ENCODE measurements around the gene GPBAR1.
"Not testable (repeated sequence)": the region's sequence is repeated elsewhere in the genome, so short reads cannot be mapped to it uniquely, and the experiment has no call there.

Gene GPBAR1

DNA sequence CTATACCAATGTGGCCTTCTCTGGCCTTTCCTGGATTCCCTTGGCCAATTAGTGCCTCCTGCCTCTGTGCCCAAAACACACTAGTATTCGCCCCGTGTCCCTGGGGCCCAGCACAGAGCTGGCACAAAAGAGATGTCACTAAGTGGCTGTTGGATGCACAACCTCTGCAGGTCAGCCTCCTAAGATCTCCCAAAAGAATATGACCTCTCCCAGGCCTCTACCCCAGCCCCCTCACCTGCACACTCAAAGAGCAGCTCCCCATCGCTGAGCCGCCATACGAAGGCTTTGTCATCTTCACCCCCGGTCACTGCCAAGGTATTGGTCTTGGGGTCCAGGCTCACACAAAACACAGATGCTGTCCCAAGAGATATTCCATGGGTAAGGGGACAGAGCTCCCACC lies 6.4 kb downstream of the GPBAR1 start:
- DNase-seq (ENCODE audit: low read depth in 2 of 2): no peak

DNA sequence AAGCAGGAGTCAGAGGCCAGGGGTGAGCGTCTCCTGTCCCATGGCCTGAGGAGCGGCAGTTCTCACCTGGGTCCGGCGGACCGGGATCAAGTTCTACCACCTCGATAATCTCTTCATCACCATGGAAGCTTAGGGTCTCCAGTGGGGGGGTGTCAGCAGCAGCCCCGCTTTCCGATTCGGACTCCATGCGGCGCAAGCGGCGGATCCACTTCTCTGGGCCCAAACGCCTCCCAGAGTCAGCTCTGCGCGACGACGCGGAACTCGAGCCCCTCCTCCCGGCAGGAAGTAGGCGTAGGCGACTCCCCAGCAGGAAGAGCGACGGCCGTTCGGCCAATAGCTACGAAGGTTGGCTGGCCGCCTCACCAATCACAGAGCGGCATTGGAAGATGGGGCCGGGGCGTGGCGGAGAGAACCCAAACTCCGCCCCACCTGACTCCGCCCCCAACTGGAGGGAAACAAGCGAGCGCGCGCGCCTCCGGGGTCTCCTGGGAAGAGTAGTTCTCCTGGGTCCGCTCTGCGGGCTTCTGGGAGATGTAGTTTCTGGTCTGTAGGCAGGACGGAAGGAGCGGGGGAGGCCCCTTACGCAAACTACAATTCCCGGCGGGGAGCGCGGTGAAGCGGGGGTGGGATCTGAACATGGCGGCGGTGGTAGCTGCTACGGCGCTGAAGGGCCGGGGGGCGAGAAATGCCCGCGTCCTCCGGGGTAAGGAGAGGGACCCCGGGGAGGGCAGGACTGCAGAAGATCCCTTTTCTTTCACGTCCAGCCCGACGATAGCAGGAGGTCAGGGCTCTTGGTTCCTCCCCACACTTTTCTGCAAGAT lies 9.3 kb downstream of the GPBAR1 start, which contains the start of the genes AAMP and PNKD:
Gene AAMP (minus strand): TSS at position 238 of the 821 bp plus-strand sequence. CDS start 51 bp downstream, at position 187.
Gene PNKD (plus strand): TSS at position 620 of the 821 bp plus-strand sequence. CDS start 17 bp downstream, at position 637.
- DNase-seq (ENCODE audit: low read depth in 2 of 2): peak; percentile 100

DNA sequence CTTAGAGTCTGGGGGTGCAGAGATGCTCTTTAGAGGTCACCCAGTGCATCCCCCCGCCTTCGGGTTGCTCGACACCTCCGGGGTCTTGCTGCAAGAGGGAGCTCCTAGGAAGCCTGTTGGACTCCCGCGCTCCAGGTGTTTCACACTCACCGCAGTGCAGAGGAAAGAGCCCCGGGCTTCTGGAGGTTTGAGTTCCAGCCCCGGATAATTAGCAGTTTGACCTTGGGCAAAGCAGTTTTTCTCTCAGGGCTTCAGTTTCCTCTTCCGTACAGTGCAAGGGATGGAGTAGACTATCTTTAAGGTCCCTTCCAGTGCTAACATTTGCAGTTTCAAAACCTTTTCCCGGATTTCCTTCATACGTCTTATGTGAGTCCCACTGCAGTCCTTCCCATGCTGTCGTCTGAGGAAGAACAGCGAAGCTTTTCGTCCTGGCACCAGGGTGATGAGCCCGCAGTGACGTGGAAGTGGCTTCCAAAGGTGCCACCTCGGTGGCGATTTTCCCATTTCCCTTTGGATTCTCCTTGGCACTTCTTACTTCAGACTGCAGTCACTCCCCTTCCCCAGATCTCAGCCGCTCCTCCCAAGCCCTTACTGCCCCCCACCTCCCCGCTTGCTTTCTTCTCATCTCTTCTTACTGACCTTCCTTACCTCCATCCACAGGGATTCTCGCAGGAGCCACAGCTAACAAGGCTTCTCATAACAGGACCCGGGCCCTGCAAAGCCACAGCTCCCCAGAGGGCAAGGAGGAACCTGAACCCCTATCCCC lies 10.1 kb downstream of the GPBAR1 start:
- DNase-seq (ENCODE audit: low read depth in 2 of 2): no peak

DNA sequence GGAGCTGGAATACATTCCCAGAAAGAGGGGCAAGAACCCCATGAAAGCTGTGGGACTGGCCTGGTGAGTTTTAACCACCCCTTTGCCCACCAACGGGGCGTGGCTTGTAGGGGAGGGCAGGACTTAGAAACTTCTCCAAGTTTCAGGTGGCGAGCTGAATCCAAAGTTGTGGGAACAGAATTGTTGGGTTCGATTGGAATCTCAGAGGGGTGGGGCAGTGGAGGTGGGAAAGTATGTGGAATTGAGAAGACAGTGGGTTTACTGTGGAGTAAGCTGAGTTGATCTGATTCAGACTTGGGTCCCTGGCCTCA lies 10.6 kb downstream of the GPBAR1 start:
- no peak for DNase-seq (ENCODE audit: low read depth in 2 of 2)

DNA sequence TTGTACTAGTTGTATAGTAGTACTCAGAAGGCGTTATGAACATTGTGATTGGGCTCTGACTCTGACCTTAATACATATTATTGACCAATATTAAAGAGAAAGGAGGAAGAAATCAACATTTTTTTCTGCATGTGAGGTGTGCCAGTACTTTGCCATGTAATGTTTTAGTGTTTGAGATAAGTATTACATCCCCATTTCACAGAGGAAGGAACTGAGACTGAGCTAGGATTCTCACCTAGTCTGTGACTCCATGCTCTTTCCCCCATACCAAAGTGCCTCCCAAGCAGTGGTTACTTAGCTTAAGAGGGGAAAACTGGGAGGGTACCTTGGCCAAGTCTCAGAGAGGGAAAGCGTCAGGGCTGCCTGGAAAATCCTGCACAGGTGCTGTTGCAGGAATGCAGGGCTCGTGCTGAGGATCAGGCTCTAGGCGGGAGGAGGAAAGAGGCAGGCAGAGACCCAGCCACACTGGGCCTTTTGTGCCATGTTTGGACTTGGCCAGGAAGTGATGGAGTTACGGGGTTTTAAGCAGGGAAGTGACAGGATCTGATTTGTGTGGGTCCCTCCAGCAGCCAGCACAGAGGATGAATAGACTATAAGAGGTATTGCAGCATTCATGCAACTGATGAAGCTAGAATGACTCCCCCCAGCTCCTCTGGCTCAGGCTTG lies 11.2 kb downstream of the GPBAR1 start:
- DNase-seq (ENCODE audit: low read depth in 2 of 2): no peak

DNA sequence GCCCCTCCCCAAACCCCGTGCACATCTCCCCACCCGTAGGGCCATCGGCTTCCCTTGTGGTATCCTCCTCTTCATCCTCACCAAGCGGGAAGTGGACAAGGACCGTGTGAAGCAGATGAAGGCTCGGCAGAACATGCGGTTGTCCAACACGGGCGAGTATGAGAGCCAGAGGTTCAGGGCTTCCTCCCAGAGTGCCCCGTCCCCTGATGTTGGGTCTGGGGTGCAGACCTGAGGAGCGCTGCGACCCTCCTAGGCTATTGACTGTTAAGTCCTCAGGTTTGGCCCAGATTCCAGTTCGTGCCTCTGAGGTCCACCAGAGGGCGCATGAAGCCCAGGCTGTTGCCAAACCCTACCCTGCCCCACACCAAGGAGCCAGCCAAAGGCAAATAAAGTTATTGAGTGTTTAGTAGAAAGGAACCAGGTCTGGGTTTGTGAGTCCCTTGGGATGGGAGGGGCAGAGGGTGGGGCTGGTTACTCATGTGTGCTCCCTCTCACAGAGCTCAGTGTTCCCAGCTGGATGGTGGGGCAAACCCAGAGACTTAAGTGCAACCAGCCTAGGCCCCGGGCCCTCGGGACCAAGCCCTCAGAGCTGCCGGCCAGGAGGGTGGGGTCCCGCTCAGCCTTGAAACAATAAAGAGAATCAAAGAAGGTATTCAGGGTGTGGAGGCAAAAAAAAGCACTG lies 11.9 kb downstream of the GPBAR1 start:
- DNase-seq (ENCODE audit: low read depth in 2 of 2): peak; percentile 64 to 68

DNA sequence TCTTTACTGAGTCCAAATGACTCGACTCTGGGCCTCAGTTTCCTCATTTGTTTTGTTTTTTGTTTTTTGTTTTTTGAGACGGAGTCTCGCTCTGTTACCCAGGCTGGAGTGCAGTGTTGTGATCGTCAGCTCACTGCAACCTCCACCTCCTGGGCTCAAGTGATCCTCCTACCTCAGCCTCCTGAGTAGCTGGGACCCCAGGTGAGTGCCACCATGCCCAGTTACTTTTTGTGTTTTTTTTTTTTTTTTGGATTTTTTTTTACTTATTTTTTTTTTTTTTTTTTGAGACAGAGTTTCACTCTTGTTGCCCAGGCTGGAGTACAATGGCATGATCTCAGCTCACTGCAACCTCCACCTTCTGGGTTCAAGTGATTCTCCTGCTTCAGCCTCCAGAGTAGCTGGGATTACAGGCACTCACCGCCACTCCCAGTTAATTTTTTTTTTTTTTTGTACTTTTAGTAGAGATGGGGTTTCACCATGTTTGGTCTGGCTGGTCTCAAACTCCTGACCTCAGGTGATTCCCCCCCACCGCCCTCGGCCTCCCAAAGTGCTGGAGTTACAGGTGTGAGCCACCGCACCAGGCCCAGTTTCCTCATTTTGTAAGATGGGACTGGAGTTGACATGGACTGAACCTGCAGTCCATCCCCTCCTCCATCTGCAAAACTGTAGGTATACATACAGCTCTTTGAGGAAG lies 12.5 kb downstream of the GPBAR1 start:
- DNase-seq (ENCODE audit: low read depth in 2 of 2): not testable (repeated sequence)

DNA sequence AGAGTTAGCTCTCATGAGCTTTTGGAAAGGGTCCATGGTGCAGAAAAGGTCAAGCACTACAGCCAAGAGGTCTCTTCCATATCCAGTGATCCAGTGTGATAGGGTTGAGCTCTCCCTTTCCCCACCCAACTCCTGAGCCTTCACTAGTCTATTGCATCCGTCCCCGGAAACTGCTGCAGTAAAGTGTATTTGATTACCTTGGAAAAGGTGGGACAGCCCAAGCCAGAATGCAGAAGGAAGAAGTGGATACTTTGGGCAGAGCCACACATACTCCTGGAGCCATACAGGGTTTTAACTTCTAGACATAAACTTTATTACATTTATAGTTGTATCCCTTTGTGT lies 13.1 kb downstream of the GPBAR1 start:
- DNase-seq (ENCODE audit: low read depth in 2 of 2): no peak

DNA sequence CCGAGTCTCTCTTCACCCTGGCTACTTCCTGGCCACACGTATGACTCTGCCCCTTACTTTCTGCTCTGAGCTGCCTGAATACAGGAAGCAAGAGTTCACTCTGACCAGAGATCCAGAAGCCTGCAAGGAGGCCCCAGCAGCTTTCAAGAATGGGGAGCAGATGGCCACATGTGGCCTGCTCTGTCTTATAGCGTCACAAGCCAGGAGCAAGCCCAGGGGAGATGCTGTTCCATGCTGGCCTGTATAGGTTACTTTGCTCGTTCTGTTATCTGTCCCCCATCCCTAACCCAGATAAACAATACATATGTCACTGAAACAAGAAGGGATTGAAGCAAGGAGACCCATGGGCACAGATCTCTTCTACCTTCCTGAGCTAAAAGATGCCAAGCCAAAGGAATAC lies 13.8 kb downstream of the GPBAR1 start:
- no peak for DNase-seq (ENCODE audit: low read depth in 2 of 2)

DNA sequence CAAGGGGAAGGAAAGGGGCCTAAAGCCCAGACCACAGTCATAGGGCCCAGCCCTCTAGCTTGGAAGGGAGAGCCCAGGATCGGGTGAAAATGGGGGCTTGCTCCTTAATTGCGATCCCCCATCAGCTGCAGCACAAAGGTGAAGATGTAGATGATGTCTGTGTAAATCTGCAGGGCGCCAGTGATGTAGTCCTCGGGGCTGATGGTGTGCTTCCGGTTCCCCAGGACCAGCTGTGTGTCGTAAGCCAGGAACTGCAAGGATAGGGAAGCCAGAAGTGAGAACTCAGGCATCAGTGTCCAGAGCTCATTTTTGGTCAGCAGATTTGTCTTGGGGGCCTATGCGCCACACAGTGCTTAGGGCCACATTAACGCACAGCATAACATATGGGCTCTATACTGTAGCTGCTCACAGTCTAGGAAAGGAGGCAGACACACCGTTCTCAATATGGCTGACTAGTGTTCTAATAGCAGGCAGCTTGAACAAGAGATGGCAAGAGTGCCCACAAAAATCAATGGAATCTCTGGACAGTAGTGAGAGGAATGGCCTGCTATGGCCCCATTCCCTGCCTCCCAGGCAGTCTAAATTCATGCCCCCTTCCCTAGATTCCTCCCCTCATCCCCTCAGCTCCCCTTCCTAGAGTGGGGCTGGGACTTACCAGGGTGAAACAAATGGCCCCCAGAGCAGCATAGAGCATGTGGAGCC lies 14.7 kb downstream of the GPBAR1 start:
- DNase-seq (ENCODE audit: low read depth in 2 of 2): no peak

DNA sequence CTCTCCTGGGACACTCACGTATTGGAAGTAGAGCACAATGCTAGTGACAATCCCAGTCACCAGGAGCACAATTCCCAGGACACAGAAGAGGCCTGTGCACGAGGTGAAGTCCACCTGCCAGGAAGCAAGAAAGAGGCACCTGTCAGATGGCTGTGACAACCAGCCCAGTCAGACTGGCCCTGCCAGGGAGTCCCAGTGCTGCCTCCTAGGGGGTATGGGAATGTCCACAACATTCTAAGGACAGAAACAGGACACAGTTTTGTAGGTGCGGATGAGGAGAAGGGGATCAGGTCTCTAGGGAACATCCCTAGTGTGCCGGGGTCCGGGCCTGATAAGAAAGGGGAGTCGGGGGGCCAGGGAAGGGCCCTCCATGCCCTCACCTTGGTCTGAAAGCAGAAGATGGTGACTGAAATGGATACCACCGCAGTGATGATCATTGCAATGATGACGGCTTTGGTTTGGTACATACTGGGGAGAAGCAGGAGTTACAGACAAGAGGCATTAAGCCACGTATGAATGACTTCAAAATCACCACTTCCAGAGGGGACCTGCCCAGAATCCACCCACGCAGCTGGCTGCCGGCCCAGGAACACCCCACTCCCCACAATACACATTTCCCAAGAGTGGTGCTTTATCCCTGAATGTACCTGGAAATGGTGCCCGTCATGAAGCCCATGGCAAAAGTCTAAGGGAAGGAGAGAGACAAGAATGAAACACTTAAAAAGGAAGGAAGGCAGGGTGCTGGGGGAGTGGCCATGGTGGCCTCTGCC lies 16.4 kb downstream of the GPBAR1 start:
- DNase-seq (ENCODE audit: low read depth in 2 of 2): no peak

DNA sequence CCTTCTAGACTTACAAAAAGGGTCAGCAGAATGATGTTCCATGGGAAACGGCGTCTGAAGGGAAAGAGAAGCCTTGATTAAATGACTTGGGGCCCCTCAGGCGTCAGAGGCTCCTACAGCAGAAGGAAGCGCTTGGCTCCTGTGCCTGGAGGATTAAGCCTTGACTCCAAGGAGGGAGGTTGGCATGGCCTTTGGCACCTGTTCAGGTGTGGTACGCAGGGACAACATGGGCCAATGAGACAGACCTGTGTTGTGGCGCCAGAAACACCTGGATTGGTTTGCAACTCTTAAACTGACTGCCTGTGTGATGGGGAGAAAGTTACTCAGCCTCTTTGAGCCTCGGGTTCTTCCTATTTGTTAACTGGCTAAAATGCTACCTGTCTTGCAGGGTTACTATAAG lies 17.1 kb downstream of the GPBAR1 start:
- no peak for DNase-seq (ENCODE audit: low read depth in 2 of 2)

DNA sequence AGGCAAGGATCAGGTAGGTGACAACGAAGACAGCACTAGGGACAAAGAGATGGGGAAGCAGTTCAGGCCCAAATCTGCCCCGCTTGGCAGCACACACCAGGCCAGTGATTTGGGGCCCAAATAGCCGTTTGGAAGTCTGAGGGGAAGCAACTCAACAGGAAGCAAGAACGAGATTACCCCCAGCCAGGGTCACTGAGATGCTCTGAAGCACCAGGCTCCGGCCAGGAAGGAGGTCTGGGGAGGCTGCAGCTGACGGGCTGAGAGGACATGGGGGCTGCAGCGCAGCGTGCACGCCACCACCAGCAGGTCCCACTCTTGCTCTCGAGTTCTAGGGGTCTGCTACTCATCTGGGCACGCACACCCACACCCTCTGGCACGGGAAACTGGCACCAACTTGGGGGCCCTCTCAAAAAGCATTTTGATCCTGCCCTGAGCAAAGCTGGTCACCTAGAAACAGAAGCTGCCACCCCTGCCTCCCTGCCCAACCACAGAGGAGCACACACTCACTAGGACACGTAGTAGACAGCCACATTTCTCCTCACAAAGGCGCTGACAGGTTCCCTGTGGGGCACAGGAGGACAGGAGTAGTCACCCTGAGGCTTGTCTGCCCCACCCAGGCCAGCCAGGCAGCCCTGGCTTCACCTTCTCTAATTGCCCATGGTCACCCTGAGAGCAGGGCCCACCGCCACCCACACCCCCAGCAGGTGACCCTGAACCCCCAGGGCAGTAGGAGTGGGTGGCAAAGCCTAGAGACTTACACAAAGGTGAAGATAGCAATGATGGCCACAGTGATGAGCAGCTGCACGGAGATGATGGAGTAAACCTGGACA lies 17.9 kb downstream of the GPBAR1 start:
- no peak for DNase-seq (ENCODE audit: low read depth in 2 of 2)

DNA sequence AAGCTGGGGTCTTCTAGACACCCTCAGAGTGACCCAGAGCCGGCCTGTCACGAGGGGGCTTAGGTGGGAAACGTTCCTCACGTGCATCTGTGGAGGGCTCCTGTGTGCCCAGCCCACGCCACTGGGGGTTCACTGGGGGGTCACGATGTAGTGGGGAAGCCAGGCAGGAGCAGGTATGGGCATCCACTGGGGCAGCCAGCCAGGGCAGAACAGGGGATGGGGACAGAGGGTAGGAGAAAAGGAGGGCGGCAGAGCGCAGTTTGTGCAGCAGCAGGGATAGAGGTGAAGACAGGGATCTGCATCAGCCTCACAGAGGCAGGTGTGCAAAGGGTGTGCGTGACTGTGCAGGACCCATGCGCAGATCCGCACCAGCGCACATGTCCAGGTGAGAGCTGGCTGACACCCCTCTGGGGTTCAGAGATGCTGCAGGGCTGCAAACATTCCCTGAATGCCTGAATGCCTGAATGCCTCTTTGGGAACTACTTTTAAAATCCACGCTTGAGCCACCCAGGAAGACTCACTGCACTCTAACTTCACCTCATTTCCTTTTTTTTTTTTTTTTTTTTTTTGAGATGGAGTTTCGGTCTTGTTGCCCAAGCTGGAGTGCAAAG lies 19.6 kb downstream of the GPBAR1 start:
- no peak for DNase-seq (ENCODE audit: low read depth in 2 of 2)

DNA sequence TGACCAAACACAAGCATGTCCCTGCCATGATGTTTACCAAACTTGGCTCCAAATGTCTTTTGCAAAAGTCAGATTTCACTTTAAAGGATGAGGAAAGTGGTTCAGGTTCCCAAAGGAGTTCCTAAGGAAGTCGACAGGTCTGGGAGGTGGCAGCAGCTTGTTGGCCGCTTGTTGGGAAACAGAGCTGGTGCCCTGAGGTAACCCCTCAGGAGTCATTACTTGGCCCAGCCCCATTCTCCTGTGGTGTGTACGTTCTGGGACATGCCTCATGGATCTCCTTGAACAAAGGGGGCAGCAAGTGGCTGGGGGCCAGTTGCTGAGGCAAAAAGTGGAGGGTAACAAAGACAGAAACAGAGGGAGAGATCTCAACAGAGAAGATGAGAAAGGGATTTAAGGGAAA lies 20.6 kb downstream of the GPBAR1 start:
- no peak for DNase-seq (ENCODE audit: low read depth in 2 of 2)

DNA sequence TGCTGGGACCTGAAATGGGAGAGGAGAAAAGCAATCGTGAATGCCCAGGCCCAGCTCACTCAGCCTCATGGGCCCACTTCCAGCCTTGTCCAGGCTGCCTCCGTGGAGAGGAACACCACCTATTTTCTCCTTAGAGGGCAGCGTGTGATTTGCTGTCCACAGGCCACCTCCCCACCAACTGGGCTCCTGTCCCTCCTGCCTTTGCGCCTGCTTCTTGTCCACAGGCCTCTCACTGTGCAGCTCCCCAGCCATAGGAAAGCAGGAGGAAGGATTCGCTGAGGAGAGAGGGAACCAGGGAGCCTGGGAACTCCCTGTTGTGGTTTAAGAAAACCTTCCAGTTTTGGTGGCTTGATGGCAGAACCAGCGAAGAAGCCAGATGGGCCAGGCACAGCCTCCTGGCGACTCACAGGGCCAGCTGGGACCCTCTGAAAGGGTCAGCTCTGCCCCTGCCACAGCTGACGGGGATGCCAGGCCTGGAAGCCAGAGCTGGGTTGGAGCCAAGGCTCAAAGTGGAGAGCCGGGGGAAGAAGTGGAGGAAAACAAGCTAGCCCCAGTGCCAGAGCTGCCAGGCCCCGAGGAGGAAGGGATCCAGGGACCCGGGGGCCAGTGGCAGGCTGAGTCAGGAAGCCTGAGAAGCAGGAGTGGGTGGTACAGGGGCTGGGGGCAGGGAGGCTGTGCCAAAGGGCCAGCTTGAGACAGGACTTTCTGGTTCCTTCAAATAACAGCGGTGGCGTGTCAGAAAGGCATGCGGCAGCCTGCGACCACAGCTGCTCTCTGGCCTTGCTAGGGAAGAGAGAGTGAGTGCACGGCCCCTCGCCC lies 21.6 kb downstream of the GPBAR1 start:
- no peak for DNase-seq (ENCODE audit: low read depth in 2 of 2)

DNA sequence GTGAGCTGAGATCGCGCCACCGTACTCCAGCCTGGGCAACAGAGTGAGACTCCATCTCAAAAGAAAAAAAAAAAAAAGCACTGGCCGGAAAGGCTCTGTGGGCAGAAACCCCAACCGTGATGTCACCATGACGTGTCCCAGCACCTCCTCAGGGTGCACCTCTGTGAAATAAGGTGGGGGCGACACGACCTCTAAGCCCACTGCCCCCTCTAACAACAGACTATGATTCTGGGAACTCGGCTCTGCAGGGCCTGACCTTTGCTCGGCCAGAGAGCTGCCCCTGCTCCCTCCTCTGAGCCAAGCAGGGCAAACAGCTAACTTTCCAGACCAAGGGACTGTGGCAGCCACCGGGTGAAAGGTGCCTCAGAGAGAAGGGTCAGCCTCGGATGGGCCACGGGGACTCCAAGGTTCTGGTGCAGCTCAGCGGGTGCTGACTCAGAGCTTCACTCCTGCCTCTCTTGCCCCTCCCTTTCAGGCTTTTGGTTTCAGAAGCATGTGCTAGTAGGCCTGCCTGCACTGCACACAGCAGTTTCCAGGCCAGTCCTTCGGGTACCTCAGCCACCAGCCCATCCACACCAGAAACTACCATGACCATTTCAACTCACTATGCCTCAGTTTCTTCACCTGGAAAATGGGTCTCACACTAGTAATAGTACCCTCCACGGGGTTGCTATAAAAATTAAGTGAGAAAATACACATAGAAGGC lies 23.4 kb downstream of the GPBAR1 start:
- DNase-seq (ENCODE audit: low read depth in 2 of 2): peak in 1 of 2 donors; percentile 58
